Loucy (cell line): ENCODE results near the gene CRTC1.

Experiments
- CTCF ChIP-seq: fragments of 200-600 bp; sonication (generic); conservative IDR thresholded peaks from 2 replicates; pipeline ENCODE4 v1.5.1; 2014; ENCODE audit warnings: mild to moderate bottlenecking, antibody characterized with exemption, low read length
- EZH2phosphoT487 ChIP-seq: fragments of 200-600 bp; IDR thresholded peaks from 2 replicates; pipeline ENCODE4 v1.6.1; 2018; ENCODE audit warnings: antibody characterized with exemption, mild to moderate bottlenecking, moderate library complexity, borderline replicate concordance

GRCh38 chr19:18636969-18637629 lies 46.4 kb upstream of the CRTC1 start, which contains the start of gene KLHL26:
- TF ChIP-seq CTCF (no peak), EZH2phosphoT487 (no peak)
